BLaER1 treated with 17β-estradiol and CSF1 and Interleukin-3, amounts not matched to agents 10 nM and 100 nM (cell line): ENCODE data around the gene SULT1C3.

Experiments
- H3K27ac ChIP-seq, 11 experiments: shearing (Covaris generic); formaldehyde crosslinking; 2 replicates each; pipeline ENCODE4 v1.8.1; 2022
- H3K27me3 ChIP-seq, 11 experiments: shearing (Covaris generic); formaldehyde crosslinking; 2 replicates each; pipeline ENCODE4 v1.8.1; 2022
- H3K36me3 ChIP-seq, 11 experiments: shearing (Covaris generic); formaldehyde crosslinking; 2 replicates each; pipeline ENCODE4 v1.8.1; 2022
- H3K4me1 ChIP-seq, 10 experiments: shearing (Covaris generic); formaldehyde crosslinking; 2 replicates each; pipeline ENCODE4 v1.8.1; 2022
- H3K4me2 ChIP-seq, 11 experiments: shearing (Covaris generic); formaldehyde crosslinking; 2 replicates each; pipeline ENCODE4 v1.8.1; 2022
- H3K4me3 ChIP-seq, 10 experiments: shearing (Covaris generic); formaldehyde crosslinking; 2 replicates each; pipeline ENCODE4 v1.8.1; 2022
- H3K9ac ChIP-seq, 11 experiments: shearing (Covaris generic); formaldehyde crosslinking; 2 replicates each; pipeline ENCODE4 v1.8.1; 2022
- H3K9me3 ChIP-seq, 11 experiments: shearing (Covaris generic); formaldehyde crosslinking; replicated peaks in 1 of 11; 2 replicates each; pipeline ENCODE4 v1.8.1; 2022
- H4K20me1 ChIP-seq, 11 experiments: shearing (Covaris generic); formaldehyde crosslinking; 2 replicates each; pipeline ENCODE4 v1.8.1; 2022
- Cebpa-rat ChIP-seq, 11 experiments: shearing (Covaris generic); IDR thresholded peaks; 2 replicates each; pipeline ENCODE4 v1.8.1; 2022

The SULT1C3 gene

DNA sequence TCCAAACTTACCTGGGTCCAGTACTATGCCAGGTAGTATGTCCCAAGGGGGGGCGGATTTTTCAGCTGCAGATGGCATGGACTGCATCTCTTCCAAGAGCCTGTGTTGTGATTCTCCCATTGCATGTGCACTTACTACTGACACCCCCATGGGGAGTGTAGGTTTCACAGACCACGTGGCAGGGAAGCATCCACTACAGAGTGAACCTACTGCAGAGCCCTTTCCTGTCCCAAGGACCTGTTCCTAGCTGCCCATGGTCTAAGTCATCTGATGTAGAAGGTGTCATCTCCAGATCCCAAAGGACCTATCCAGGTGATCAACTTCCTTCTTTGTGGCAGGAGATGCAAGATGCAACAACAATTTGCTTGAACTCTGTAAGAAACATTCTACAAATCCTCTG lies 9.9 kb upstream of the SULT1C3 start:
- H4K20me1 ChIP-seq = no peaks in the 10 kb centered on the region
- peaks cover 0 to 7% (median 0%) of the 10 kb centered on the region in 11 experiments; a peak in 2 of 22 replicates for H3K9me3 ChIP-seq
- no peaks in the 10 kb centered on the region for H3K27me3 ChIP-seq
- H3K4me1 ChIP-seq = peaks cover 18 to 29% (median 23%) of the 10 kb centered on the region in 10 experiments; a peak in 19 of 20 replicates
- H3K4me3 ChIP-seq = no peak overlapping the region
- no peaks in the 10 kb centered on the region for H3K36me3 ChIP-seq
- TF ChIP-seq Cebpa-rat (IDR thresholded peaks at IDR 0.05) = no peak
- no peak overlapping the region for H3K9ac ChIP-seq
- no peak overlapping the region for H3K27ac ChIP-seq
- no peak overlapping the region for H3K4me2 ChIP-seq

DNA sequence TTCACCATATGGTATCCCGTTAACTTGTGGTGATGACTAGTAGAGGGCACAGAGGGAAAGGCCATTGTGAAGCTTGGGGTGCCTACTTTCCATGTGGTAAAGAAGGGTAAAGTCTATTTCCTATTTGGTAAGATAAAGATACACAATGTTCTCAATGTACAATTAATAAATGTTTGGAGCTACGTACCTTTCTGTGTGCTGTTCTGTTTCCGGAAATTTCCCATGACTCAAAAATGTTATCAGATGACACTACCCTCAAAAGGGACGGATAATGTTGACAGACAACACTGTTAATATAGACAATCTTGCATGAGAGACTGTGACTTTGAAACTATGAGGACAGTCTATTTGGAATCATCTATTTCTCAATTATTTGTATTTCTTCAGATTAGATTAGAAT lies 4.2 kb upstream of the SULT1C3 start:
- no peak for TF ChIP-seq Cebpa-rat (IDR thresholded peaks at IDR 0.05)
- Histone ChIP-seq H3K27me3 (no peaks in the 10 kb centered on the region), H3K4me2 (no peak overlapping the region), H3K27ac (no peak overlapping the region), H3K4me3 (no peak overlapping the region), H3K36me3 (peaks cover 0 to 4% (median 0%) of the 10 kb centered on the region in 11 experiments; a peak in 1 of 22 replicates), H3K9ac (no peak overlapping the region), H3K9me3 (peaks cover 22 to 33% (median 29%) of the 10 kb centered on the region in 11 experiments), H3K4me1 (no peaks in the 10 kb centered on the region), H4K20me1 (no peaks in the 10 kb centered on the region)

DNA sequence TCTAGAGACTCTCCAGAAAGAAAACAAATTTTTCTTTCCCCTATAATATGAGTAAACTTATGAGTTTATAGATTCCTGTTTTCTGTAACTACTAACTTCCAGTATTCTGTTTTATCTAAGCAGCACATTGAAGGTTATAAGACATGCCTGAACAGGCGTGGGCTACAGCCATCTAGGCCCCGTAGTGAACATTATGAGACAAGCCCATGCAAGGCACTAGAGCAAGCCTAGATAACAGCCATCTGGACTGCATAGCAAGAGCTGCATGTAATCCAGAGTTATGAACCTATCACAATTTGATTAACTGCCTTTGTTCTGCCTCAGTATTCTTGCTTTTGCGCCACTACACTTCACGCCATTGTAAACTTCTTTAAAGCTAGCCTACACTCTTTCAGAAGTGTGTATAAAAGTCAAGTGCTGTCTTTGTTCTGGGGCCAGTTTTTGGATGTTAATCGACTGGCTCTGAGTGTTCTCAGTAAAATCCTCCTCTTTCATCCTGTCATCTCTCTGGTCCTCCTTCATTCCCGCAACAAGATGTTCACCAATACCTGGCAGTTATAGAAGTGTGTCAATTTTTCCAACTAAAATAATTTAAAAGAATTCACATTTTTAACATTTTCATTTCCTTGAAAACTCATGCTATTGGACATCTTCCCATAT lies 3.0 kb upstream of the SULT1C3 start:
- no peak overlapping the region for H3K4me3 ChIP-seq
- H3K4me1 ChIP-seq = no peaks in the 10 kb centered on the region
- H3K27ac ChIP-seq = no peak overlapping the region
- H3K9ac ChIP-seq = no peak overlapping the region
- peaks cover 22 to 33% (median 29%) of the 10 kb centered on the region in 11 experiments for H3K9me3 ChIP-seq
- no peaks in the 10 kb centered on the region for H4K20me1 ChIP-seq
- TF ChIP-seq Cebpa-rat (IDR thresholded peaks at IDR 0.05) = no peak
- peaks cover 0 to 4% (median 0%) of the 10 kb centered on the region in 11 experiments; a peak in 1 of 22 replicates for H3K36me3 ChIP-seq
- H3K4me2 ChIP-seq = no peak overlapping the region
- H3K27me3 ChIP-seq = no peaks in the 10 kb centered on the region

DNA sequence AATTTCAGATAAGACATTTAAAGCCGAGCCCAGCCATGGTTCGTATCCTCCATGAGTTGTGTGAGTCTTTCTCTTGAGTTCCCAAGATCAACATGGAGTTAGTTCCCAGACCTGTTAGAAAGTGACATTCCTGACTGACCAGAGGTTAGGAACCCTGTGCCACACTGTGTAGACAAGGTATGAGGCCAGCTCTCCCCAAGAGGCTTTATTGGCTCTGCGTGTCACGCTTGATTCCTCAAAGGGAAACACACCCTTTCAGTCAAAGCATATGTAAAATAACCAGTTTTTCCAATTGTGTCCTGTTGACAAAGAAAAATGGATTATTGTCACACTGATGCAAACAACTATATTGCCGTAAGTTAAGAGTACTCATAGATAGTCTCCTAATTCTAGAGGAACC lies 1.2 kb downstream of the SULT1C3 start:
- H3K36me3 ChIP-seq = peaks cover 0 to 4% (median 0%) of the 10 kb centered on the region in 11 experiments; a peak in 1 of 22 replicates
- no peak overlapping the region for H3K9ac ChIP-seq
- H4K20me1 ChIP-seq = no peaks in the 10 kb centered on the region
- no peak overlapping the region for H3K4me2 ChIP-seq
- no peak overlapping the region for H3K4me3 ChIP-seq
- H3K9me3 ChIP-seq = peaks cover 26 to 38% (median 33%) of the 10 kb centered on the region in 11 experiments
- H3K27me3 ChIP-seq = no peaks in the 10 kb centered on the region
- no peaks in the 10 kb centered on the region for H3K4me1 ChIP-seq
- no peak overlapping the region for H3K27ac ChIP-seq
- no peak for TF ChIP-seq Cebpa-rat (IDR thresholded peaks at IDR 0.05)

DNA sequence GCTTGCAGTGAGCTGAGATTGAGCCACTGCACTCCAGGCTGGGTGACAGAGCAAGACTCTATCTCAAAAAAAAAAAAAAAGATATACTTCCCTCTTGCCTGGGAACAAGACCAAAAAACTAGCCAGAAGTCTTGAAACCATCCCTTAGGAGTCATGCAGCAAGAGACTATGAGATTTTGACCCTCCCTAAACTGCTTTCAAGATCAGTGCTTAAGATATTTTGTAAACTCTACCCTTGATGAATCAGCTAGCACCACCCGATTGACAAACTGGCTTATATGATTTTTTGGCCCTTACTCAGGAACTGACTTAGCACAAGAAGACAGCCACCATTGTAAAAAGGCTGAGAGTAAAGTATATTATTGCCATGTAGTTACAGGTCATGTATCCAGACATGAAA lies 3.8 kb downstream of the SULT1C3 start:
- no peak for TF ChIP-seq Cebpa-rat (IDR thresholded peaks at IDR 0.05)
- Histone ChIP-seq H3K4me2 (no peak overlapping the region), H3K36me3 (no peaks in the 10 kb centered on the region)

DNA sequence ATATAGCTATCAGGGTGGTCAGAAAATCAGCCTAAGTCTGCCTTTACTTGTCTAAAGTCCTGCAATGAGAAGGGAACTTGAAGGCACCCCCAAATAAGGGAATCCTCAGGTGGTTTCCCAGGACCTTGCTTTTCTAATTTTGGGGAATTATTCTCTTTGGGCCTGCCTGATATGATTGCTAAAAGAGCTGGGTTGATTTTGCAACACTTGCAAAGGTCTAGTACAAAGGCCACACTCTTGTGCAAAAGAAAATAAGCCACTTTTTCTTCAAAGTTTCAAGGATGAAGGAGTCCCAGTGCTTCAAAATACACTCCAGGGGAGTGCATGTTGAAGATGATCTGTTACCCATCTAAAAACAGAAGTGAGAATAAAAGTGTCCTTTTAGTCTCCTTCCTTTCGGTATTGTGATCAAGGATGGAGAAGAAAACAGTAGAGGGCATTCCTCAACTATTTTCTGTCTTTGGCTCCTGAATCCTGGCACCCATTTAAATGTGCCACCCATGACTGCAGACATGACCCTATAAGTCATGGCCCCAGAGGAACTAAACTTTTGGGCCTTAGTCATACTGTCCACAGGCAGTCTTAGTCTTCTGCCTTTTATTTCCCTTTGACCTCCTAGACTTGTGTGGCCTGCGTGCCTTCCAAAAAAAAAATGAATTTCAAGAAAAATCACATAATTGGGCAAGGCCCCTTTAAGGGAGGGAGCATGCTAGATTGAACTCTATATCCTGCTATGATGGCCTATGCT lies 5.1 kb downstream of the SULT1C3 start:
- Histone ChIP-seq H3K4me3 (no peak overlapping the region), H3K27ac (no peak overlapping the region), H3K9ac (no peak overlapping the region), H3K4me2 (no peak overlapping the region), H4K20me1 (no peaks in the 10 kb centered on the region), H3K27me3 (no peaks in the 10 kb centered on the region), H3K36me3 (no peaks in the 10 kb centered on the region), H3K9me3 (peaks cover 1 to 15% (median 9%) of the 10 kb centered on the region in 11 experiments; a peak in 14 of 22 replicates), H3K4me1 (no peaks in the 10 kb centered on the region)
- TF ChIP-seq Cebpa-rat (IDR thresholded peaks at IDR 0.05) = no peak

More for the DNA sequence above, 3.8 kb downstream of the SULT1C3 start:
- H3K27ac ChIP-seq = no peak overlapping the region
- H3K27me3 ChIP-seq = no peaks in the 10 kb centered on the region
- peaks cover 3 to 15% (median 10%) of the 10 kb centered on the region in 11 experiments; a peak in 15 of 22 replicates for H3K9me3 ChIP-seq
- H3K4me3 ChIP-seq = no peak overlapping the region
- H3K9ac ChIP-seq = no peak overlapping the region
- H3K4me1 ChIP-seq = no peaks in the 10 kb centered on the region
- H4K20me1 ChIP-seq = no peaks in the 10 kb centered on the region

DNA sequence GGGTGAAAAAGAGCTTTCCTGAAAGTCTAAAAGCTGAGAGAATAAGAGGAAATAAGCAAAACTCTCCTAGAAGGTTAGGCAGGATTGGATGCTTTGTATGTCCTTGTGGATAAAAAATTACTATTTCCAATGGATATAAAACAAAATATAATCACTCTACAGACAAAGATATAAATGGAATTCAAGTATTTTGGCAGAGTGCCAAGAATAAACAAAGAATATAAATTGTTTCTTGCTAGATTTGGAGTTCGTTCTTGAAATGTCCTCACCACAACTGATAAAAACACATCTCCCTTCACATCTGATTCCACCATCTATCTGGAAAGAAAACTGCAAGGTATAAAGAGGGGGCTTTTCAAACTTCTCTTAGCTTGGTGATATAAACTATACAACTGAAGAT lies 13.3 kb downstream of the SULT1C3 start:
- H4K20me1 ChIP-seq = no peaks in the 10 kb centered on the region
- no peak overlapping the region for H3K4me3 ChIP-seq
- no peaks in the 10 kb centered on the region for H3K36me3 ChIP-seq
- no peaks in the 10 kb centered on the region for H3K9me3 ChIP-seq
- no peak overlapping the region for H3K27ac ChIP-seq
- no peak overlapping the region for H3K9ac ChIP-seq
- H3K4me2 ChIP-seq = no peak overlapping the region
- H3K27me3 ChIP-seq = no peaks in the 10 kb centered on the region
- no peak for TF ChIP-seq Cebpa-rat (IDR thresholded peaks at IDR 0.05)
- H3K4me1 ChIP-seq = no peaks in the 10 kb centered on the region

DNA sequence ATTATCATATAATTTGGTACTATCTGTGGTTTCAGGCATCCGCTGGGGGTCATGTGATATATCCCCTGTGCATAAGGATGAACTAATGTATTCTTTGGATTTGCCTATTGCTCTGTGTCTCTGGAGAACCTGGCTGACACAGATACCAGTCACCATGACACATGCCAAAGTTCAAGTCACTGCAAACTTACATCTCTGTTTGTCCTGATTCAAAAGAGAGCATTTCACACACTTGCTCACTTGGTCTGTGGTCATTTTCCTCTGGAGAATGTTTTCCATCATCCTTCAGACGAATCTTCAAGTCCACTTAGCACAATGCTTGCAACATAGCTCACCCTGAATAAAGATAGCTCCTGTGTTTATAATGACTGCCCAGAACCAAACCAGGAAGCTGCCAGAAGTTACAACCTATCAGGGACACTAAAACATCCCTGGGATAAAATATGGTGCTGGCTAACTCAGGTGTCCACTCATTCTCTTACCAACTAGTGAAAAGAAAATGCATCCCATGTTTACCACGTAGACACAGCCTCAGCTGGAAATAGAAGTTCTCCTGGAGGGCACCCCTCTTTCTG lies 18.1 kb downstream of the SULT1C3 start:
- Histone ChIP-seq H3K9me3 (0 out of 22 replicates have a peak, but pooled peaks cover 0 to 6% (median 0%) of the 10 kb centered on the region in 11 experiments), H3K4me2 (no peak overlapping the region), H3K4me1 (no peaks in the 10 kb centered on the region), H4K20me1 (no peaks in the 10 kb centered on the region), H3K27ac (no peak overlapping the region), H3K4me3 (no peak overlapping the region), H3K27me3 (no peaks in the 10 kb centered on the region), H3K9ac (no peak overlapping the region), H3K36me3 (no peaks in the 10 kb centered on the region)
- no peak for TF ChIP-seq Cebpa-rat (IDR thresholded peaks at IDR 0.05)

DNA sequence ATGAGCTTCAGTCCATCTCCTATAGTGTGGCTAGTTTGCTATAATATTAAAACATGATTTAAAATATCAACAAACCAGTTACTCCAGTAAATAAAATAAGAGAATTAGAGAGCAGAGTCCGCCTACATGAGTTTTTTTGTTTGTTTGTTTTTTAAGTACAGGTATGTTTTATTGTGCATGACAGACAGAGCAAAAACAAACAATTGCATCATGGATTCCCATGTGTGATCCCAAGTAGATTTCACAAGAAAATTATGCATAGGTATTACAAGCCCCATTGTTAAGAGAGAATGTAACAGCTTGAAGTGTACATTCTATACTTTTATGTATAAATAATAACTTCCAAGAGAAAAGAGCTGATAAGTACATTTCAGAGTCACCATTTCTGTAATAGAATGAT lies 21.0 kb downstream of the SULT1C3 start:
- H3K4me1 ChIP-seq = no peaks in the 10 kb centered on the region
- no peak overlapping the region for H3K4me2 ChIP-seq
- H3K27me3 ChIP-seq = no peaks in the 10 kb centered on the region
- H3K27ac ChIP-seq = no peak overlapping the region
- H4K20me1 ChIP-seq = no peaks in the 10 kb centered on the region
- TF ChIP-seq Cebpa-rat (IDR thresholded peaks at IDR 0.05) = no peak
- H3K36me3 ChIP-seq = no peaks in the 10 kb centered on the region
- no peak overlapping the region for H3K9ac ChIP-seq
- H3K4me3 ChIP-seq = no peak overlapping the region
- 0 out of 22 replicates have a peak, but pooled peaks cover 0 to 6% (median 0%) of the 10 kb centered on the region in 11 experiments for H3K9me3 ChIP-seq
